ENCODE results near the gene INTS1.

DNA sequence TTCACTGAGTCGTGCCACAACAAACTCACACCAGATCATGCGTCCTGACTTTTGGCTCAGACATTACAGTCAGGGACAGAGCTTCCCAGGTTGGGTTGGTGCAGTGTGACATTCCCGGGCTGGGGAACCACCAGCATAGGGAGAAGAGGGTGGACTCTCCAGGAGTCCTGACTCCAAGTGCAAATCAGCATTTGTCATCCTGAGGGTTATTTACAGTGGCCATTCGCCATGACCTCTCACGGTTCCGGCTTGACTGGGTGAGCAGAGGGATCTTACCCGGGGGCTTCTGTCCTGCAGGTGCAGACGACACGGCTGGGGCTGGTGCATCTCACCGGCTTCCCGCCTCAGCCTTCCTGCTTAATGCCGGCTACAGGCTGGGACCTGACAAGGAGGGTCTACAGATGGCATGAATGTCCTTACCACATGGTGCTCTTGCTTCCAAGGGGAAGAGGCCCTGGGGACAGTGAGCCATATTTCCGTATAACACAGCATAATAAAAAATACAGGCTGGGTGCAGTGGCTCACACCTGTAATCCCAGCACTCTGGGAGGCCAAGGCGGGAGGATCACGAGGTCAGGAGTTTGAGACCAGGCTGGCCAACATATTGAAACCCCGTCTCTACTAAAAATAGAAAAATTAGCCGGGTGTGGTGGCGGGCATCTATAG, 12.5 kb upstream of the INTS1 start:
- TF ChIP-seq, protein P1, sequence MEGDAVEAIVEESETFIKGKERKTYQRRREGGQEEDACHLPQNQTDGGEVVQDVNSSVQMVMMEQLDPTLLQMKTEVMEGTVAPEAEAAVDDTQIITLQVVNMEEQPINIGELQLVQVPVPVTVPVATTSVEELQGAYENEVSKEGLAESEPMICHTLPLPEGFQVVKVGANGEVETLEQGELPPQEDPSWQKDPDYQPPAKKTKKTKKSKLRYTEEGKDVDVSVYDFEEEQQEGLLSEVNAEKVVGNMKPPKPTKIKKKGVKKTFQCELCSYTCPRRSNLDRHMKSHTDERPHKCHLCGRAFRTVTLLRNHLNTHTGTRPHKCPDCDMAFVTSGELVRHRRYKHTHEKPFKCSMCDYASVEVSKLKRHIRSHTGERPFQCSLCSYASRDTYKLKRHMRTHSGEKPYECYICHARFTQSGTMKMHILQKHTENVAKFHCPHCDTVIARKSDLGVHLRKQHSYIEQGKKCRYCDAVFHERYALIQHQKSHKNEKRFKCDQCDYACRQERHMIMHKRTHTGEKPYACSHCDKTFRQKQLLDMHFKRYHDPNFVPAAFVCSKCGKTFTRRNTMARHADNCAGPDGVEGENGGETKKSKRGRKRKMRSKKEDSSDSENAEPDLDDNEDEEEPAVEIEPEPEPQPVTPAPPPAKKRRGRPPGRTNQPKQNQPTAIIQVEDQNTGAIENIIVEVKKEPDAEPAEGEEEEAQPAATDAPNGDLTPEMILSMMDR (conservative IDR thresholded peaks at IDR 0.05 in 1 of 2, IDR thresholded peaks at IDR 0.05 in 1 of 2; ENCODE audit: extremely low read depth in 1 of 2, insufficient read depth in 1 of 2, low read depth in 1 of 2, low read length in 2 of 2) = no peak
- no peak for TF ChIP-seq EZH2 (IDR thresholded peaks at IDR 0.05; ENCODE audit: borderline replicate concordance, low read length)
